Measurements from ENCODE around the gene CA5B.
"Not testable (repeated sequence)": the region's sequence is repeated elsewhere in the genome, so short reads cannot be mapped to it uniquely, and the experiment has no call there.

The CA5B gene

GRCh38 chrX:15814771-15815365, 76.8 kb downstream of the CA5B start:
- no peak for DNase-seq

- DNase-seq: peak; percentile 70
Measured at GRCh38 chrX:15815779-15816437, 77.8 kb downstream of the CA5B start.

DNA sequence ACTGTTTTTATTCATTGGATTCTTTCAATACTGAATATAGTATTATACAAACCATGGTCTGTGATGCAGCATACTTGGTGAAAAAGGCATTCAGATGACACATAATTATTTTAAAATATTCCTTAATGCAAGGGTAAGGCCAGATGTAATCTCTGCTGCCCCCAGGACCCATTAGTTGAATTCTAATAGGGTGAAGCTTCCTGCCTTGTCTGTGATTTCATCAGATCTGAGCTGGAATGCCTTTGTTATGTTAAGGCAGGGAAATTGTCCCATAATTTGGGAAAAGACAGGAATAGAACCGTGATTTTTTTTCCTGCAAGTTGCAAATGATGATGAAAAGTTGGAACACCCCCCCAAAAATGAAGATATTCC, 78.4 kb downstream of the CA5B start:
- no peak for DNase-seq

DNA sequence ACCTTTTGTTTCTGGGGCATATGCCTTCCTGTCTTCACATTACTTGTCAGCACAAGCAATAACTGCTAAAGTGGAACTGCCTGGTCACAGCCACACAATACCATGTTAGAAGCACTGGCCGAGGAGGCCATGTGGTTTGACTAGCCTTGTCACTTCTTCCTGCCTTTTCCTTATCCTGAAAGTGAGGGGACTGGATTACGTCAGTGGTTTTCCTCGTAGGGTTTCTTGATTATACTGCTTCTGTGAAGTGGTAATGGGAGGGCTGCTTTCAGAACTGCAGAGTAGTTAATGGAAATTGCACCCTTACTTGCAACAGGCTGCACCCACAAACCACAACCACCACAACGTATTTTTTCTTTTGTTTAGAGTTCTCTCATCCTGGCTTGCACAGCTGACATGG, 78.8 kb downstream of the CA5B start:
- peak; percentile 73 for DNase-seq

- no peak for DNase-seq
Measured at GRCh38 chrX:15820106-15821073, 82.3 kb downstream of the CA5B start.

GRCh38 chrX:15822922-15823321, 84.9 kb downstream of the CA5B start:
- no peak for DNase-seq

DNA sequence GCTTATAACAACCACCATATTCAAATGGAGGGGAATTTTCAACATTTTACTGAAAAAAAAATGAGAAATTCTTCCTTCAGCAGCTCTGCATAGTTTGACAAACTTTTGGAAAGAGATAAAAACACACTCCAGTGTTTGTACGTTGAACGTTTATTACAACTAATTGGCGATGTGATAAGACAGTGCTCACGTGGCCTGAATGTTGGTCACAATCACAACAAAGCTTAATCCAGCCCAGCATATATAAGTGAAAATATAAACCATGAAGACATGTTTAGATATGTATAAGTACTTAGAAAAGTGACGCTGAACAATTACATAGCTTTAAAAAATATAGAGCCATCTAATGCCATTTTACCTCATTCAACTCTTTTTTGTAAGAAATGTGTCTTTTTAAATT, 87.9 kb downstream of the CA5B start:
- DNase-seq: no peak

DNA sequence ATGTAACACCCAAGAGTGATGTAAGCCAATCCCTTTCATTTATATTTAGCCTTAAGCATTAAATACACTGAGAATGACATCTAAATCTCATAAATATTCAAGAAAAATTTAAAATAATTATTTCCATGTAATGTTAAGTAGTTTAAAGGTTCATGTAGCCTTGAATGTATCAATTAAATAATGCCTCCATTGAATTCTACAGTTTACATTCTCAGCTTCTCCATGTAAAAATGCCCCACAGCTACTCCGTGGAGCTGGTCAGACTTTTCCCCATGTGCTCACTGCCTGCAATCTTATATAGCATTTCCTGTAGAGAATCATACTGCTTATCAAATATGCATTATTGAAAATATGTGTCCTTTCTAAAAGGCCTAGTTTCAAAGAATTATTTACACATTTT, 91.1 kb downstream of the CA5B start:
- DNase-seq: no peak

- not testable (repeated sequence) for DNase-seq
Measured at GRCh38 chrX:15831347-15831746, 93.3 kb downstream of the CA5B start.

DNA sequence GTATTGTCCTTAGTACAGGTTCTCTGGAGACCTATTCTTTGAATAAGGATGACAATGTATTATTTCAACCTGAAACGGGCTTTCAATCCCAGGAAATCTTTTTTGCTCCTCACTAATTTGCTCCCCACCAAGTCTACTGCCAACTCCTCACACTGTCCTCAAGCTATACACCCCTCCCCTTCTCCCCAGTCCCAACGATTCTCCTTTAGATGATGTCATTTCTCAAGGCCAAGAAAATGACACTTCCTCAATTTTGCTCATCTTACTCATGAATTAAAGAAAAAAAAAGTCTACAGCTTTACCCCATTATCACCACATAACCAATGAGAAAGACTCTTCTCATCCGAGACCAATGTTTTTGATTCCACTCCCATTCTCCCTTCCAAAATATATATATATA, 96.0 kb downstream of the CA5B start:
- DNase-seq: peak; percentile 31

- peak; percentile 5 for DNase-seq
Measured at GRCh38 chrX:15834827-15835595, 96.9 kb downstream of the CA5B start.
